SK-N-SH (cell line): ENCODE results near the gene FOCAD. TPM values are rescaled to one million over a fixed set of nuclear protein-coding genes. Genes with fewer than 3 reads are reported as not detected.

Source experiments
- CTCF ChIA-PET: fragments of 300-600, 350-600 bp; formaldehyde crosslinking; extraction: SDS; loops from one replicate; lab custom pipeline; 2021; lab: Yijun Ruan, JAX
- POLR2A ChIA-PET: fragments of 350-600 bp; sonication (Branson Sonifier 250); formaldehyde crosslinking; extraction: SDS; loops from one replicate; lab custom pipeline; 2020; ENCODE audit warnings: antibody characterized with exemption, inconsistent platforms; lab: Yijun Ruan, JAX
- DNase-seq: peaks from one replicate; pipeline ENCODE4 v3.0.0; 2012
- H2AFZ ChIP-seq: fragments of 200-600 bp; sonication (generic); 2 replicates; pipeline ENCODE4 v1.8.1; 2016; ENCODE audit warnings: antibody characterized with exemption, mild to moderate bottlenecking, low read depth
- H3F3A ChIP-seq: fragments of 200-600 bp; sonication (generic); replicated peaks from 2 replicates; pipeline ENCODE3; 2016; ENCODE audit warnings: antibody characterized with exemption, mild to moderate bottlenecking; ENCODE audit not compliant: insufficient read depth
- H3K27ac ChIP-seq, 2 experiments: fragments of 200-500 bp in 1 of 2; fragments of 200-600 bp in 1 of 2; sonication (Bioruptor generic) in 1 of 2; sonication (generic), shearing (Covaris generic) in 1 of 2; 2 replicates each; pipeline versions ENCODE4 v1.5.1 to v1.6.1; 2014 to 2016; ENCODE audit warnings: low read depth in 2 of 2, inconsistent platforms in 1 of 2, low read length in 1 of 2, mild to moderate bottlenecking in 1 of 2, mixed read lengths in 1 of 2
- H3K27me3 ChIP-seq: fragments of 200-600 bp; sonication (generic), shearing (Covaris generic); 2 replicates; pipeline ENCODE4 v1.6.1; 2016; ENCODE audit warnings: mixed run types; ENCODE audit not compliant: insufficient read depth
- H3K36me3 ChIP-seq, 2 experiments: fragments of 200-500 bp in 1 of 2; fragments of 200-600 bp in 1 of 2; sonication (Bioruptor generic) in 1 of 2; sonication (generic) in 1 of 2; replicated peaks in 1 of 2; 2 replicates each; pipeline versions ENCODE3 to v1.5.1; 2014 to 2016; ENCODE audit warnings: low read length in 1 of 2, mild to moderate bottlenecking in 1 of 2; ENCODE audit not compliant: insufficient read depth in 2 of 2, control insufficient read depth in 1 of 2
- H3K4me1 ChIP-seq, 2 experiments: fragments of 200-500 bp in 1 of 2; fragments of 200-600 bp in 1 of 2; sonication (Bioruptor generic) in 1 of 2; sonication (generic), shearing (Covaris generic) in 1 of 2; 2 replicates each; pipeline versions ENCODE4 v1.5.1 to v1.6.1; 2014 to 2016; ENCODE audit warnings: low read depth in 1 of 2, low read length in 1 of 2, mixed run types in 1 of 2; ENCODE audit not compliant: insufficient read depth in 2 of 2, control insufficient read depth in 1 of 2
- H3K4me2 ChIP-seq: fragments of 200-600 bp; sonication (generic), shearing (Covaris generic); 2 replicates; pipeline ENCODE4 v1.6.1; 2017; ENCODE audit warnings: mixed run types
- H3K4me3 ChIP-seq, 2 experiments: fragments of 200-500 bp in 1 of 2; fragments of 200-600 bp in 1 of 2; sonication (Bioruptor generic) in 1 of 2; sonication (generic), shearing (Covaris generic) in 1 of 2; 2 replicates each; pipeline versions ENCODE4 v1.5.1 to v1.8.1; 2014 to 2016; ENCODE audit warnings: low read depth in 2 of 2, inconsistent platforms in 1 of 2, low read length in 1 of 2, mild to moderate bottlenecking in 1 of 2, mixed read lengths in 1 of 2, moderate library complexity in 1 of 2
- H3K79me2 ChIP-seq: fragments of 200-600 bp; sonication (generic); 2 replicates; pipeline ENCODE4 v1.8.1; 2017; ENCODE audit warnings: mild to moderate bottlenecking; ENCODE audit not compliant: insufficient read depth
- H3K9ac ChIP-seq: fragments of 200-600 bp; sonication (generic); 2 replicates; pipeline ENCODE4 v1.6.1; 2017; ENCODE audit warnings: mixed run types
- H3K9me2 ChIP-seq: fragments of 200-600 bp; sonication (generic); 2 replicates; pipeline ENCODE4 v1.6.1; 2017; ENCODE audit warnings: mixed run types
- H3K9me3 ChIP-seq: fragments of 200-600 bp; sonication (generic); 2 replicates; pipeline ENCODE4 v1.6.1; 2017; ENCODE audit warnings: mixed run types, mild to moderate bottlenecking, moderate library complexity
- H4K20me1 ChIP-seq: fragments of 200-600 bp; sonication (generic); 2 replicates; pipeline ENCODE4 v1.6.1; 2017; ENCODE audit warnings: mild to moderate bottlenecking, mixed run types; ENCODE audit not compliant: insufficient read depth
- CTCF ChIP-seq: fragments of 200-600 bp; sonication (generic); IDR thresholded peaks from 2 replicates; pipeline ENCODE4 v1.6.1; 2017; ENCODE audit warnings: antibody characterized with exemption, mild to moderate bottlenecking, moderate library complexity
- ELF1 ChIP-seq: IDR thresholded peaks from 2 replicates; pipeline ENCODE4 v1.4.0; 2012
- EP300 ChIP-seq, 2 experiments: IDR thresholded peaks; 2 replicates each; pipeline versions ENCODE4 v1.4.0 to v1.6.1; 2012; ENCODE audit warnings: borderline replicate concordance in 1 of 2, low read depth in 1 of 2, low read length in 1 of 2
- FOXJ3 ChIP-seq: sonication (generic); formaldehyde crosslinking; IDR thresholded peaks from 2 replicates; pipeline ENCODE4 v1.5.1; 2020; ENCODE audit warnings: mild to moderate bottlenecking, missing genetic modification reagents
- JUND ChIP-seq: IDR thresholded peaks from 2 replicates; pipeline ENCODE4 v1.4.0; 2012
- MXI1 ChIP-seq: IDR thresholded peaks from 2 replicates; pipeline ENCODE4 v1.6.1; 2012; ENCODE audit warnings: mild to moderate bottlenecking, low read depth, low read length, improper control_type of control experiment
- NFIC ChIP-seq: IDR thresholded peaks from 2 replicates; pipeline ENCODE4 v1.4.0; 2012; ENCODE audit warnings: borderline replicate concordance
- NRF1 ChIP-seq: IDR thresholded peaks from 2 replicates; pipeline ENCODE4 v1.6.1; 2012; ENCODE audit warnings: low read depth, mild to moderate bottlenecking, low read length
- POLR2AphosphoS5 ChIP-seq: IDR thresholded peaks from 2 replicates; pipeline ENCODE4 v1.6.1; 2012; ENCODE audit warnings: low read depth, low read length
- TCF12 ChIP-seq: IDR thresholded peaks from 2 replicates; pipeline ENCODE4 v1.4.0; 2012
- USF1 ChIP-seq: IDR thresholded peaks from 2 replicates; pipeline ENCODE4 v1.4.0; 2012; ENCODE audit warnings: low read depth, borderline replicate concordance
- YY1 ChIP-seq: IDR thresholded peaks from 2 replicates; pipeline ENCODE4 v1.4.0; 2012; ENCODE audit warnings: low read depth, mild to moderate bottlenecking
- WGBS: methylation state at CpG from one replicate; pipeline ENCODE4 v1.1.6; 2017; ENCODE audit warnings: low lambda C conversion rate; 5-methylcytosine and 5-hydroxymethylcytosine counted together
- polyA plus RNA-seq, 3 experiments: library from polyadenylated mRNA; depleted of rRNA; stranded (reverse); fragments of >200 nt; gene quantifications; 2 replicates each; pipeline ENCODE4 v1.2.3, GENCODE V29; 2012
- TF ChIP-seq, protein P1 (sequence below): fragments of 150-350 bp; IDR thresholded peaks from 2 replicates; pipeline ENCODE4 v1.6.1; 2017; ENCODE audit warnings: antibody characterized with exemption, low read length, low read depth, borderline replicate concordance
- TF ChIP-seq, protein P2 (sequence below): IDR thresholded peaks from 2 replicates; pipeline ENCODE4 v1.4.0; 2012; ENCODE audit warnings: low read depth, borderline replicate concordance

FOCAD gene
- polyA plus RNA-seq, 1 of the 3 experiments (the other 2 are of a cell fraction): 15.8 TPM

DNA sequence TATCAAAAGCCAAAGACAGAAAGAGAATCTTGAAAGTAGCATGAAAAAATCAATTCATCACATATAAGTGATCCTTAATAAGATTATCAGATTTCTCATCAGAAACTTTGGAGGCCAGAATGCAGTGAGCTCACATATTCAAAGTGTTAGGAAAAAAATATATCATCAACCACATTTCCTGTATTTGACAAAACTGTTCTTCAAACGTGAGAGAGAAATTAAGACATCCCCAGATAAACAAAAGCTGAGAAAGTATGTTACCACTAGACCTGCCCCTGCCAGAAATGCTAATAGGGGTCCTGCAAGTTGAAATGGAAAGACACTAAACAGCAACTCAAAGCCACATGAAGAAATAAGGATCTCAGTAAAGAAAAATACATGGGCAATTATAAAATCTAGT is 317.5 kb downstream of the FOCAD start:
- ChIA-PET CTCF (no interaction called here), POLR2A (no interaction called here)
- H3K9me2 ChIP-seq: no peaks in the 10 kb centered on the region
- TF ChIP-seq MXI1: no peak
- no peak for TF ChIP-seq EP300 (IDR thresholded peaks at IDR 0.05; ENCODE audit: borderline replicate concordance in 1 of 2, low read depth in 1 of 2, low read length in 1 of 2)
- TF ChIP-seq ELF1: no peak
- TF ChIP-seq, protein P1, sequence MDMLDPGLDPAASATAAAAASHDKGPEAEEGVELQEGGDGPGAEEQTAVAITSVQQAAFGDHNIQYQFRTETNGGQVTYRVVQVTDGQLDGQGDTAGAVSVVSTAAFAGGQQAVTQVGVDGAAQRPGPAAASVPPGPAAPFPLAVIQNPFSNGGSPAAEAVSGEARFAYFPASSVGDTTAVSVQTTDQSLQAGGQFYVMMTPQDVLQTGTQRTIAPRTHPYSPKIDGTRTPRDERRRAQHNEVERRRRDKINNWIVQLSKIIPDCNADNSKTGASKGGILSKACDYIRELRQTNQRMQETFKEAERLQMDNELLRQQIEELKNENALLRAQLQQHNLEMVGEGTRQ: no peak
- no peak for TF ChIP-seq FOXJ3
- no peak for TF ChIP-seq POLR2AphosphoS5
- TF ChIP-seq JUND: no peak
- TF ChIP-seq NFIC: no peak
- TF ChIP-seq YY1: no peak
- TF ChIP-seq CTCF: no peak
- TF ChIP-seq, protein P2, sequence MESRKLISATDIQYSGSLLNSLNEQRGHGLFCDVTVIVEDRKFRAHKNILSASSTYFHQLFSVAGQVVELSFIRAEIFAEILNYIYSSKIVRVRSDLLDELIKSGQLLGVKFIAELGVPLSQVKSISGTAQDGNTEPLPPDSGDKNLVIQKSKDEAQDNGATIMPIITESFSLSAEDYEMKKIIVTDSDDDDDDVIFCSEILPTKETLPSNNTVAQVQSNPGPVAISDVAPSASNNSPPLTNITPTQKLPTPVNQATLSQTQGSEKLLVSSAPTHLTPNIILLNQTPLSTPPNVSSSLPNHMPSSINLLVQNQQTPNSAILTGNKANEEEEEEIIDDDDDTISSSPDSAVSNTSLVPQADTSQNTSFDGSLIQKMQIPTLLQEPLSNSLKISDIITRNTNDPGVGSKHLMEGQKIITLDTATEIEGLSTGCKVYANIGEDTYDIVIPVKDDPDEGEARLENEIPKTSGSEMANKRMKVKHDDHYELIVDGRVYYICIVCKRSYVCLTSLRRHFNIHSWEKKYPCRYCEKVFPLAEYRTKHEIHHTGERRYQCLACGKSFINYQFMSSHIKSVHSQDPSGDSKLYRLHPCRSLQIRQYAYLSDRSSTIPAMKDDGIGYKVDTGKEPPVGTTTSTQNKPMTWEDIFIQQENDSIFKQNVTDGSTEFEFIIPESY: no peak
- H3K9ac ChIP-seq: no peak overlapping the region
- no peaks in the 10 kb centered on the region for H4K20me1 ChIP-seq
- 42% methylated on average over 1 of the region's 1 CpG for WGBS
- no peak overlapping the region for H3K4me2 ChIP-seq
- H3K79me2 ChIP-seq: no peaks in the 10 kb centered on the region
- H3K4me1 ChIP-seq: no peaks in the 10 kb centered on the region; a peak in 1 of 4 replicates
- peaks cover 5 to 9% of the 10 kb centered on the region in 2 experiments for H3K36me3 ChIP-seq
- no peaks in the 10 kb centered on the region for H3K27me3 ChIP-seq
- peaks cover 4% of the 10 kb centered on the region for H3F3A ChIP-seq
- no peak overlapping the region for H2AFZ ChIP-seq
- H3K27ac ChIP-seq: no peak overlapping the region
- no peak for DNase-seq
- H3K9me3 ChIP-seq: peaks cover 9% of the 10 kb centered on the region; the same call in 1 of the 2 replicates
- H3K4me3 ChIP-seq: no peak overlapping the region

DNA sequence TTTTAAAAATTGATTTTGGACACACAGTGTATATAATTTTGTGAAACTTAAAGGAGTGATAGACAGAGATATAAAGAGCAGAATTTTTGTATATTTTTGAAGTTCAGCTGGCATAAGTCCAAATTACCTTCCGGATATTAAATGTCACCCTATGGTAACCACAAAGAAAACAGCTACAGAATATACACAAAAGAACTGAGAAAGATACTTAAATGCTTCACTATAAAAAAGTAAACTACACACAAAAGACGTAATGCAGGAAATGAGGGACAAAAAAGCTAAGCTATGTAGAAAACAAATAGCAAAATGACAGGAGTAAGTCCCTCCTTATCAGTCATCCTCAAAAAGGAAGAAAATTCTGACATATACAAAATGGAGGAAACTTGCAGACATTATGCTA is 318.0 kb downstream of the FOCAD start:
- peaks cover 4% of the 10 kb centered on the region for H3F3A ChIP-seq
- no peak overlapping the region for H3K27ac ChIP-seq
- 96% methylated on average over 2 of the region's 2 CpGs for WGBS
- H3K27me3 ChIP-seq: no peaks in the 10 kb centered on the region
- no peaks in the 10 kb centered on the region for H3K9me2 ChIP-seq
- DNase-seq: no peak
- POLR2A ChIA-PET: no interaction called here
- H3K4me1 ChIP-seq: no peaks in the 10 kb centered on the region; a peak in 1 of 4 replicates
- no peak overlapping the region for H3K4me2 ChIP-seq
- peaks cover 5 to 9% of the 10 kb centered on the region in 2 experiments for H3K36me3 ChIP-seq
- H3K9ac ChIP-seq: no peak overlapping the region
- H3K9me3 ChIP-seq: peaks cover 9% of the 10 kb centered on the region; the same call in 1 of the 2 replicates
- no peaks in the 10 kb centered on the region for H4K20me1 ChIP-seq
- no peak overlapping the region for H3K4me3 ChIP-seq
- H2AFZ ChIP-seq: no peak overlapping the region
- CTCF ChIA-PET: no interaction called here
- no peaks in the 10 kb centered on the region for H3K79me2 ChIP-seq
- TF ChIP-seq, protein P1: no peak
- no peak for TF ChIP-seq FOXJ3
- no peak for TF ChIP-seq USF1
- no peak for TF ChIP-seq NRF1
- TF ChIP-seq TCF12: no peak
- TF ChIP-seq CTCF: no peak
- no peak for TF ChIP-seq NFIC
